NCI-H2196 treated with DMSO at 0.1 percent for 48 hours (cell line): ENCODE data around the gene ERP27.

Experiments used
- DNase-seq: peaks from one replicate; lab custom pipeline; 2025; ENCODE audit not compliant: unreplicated experiment; lab: John Stamatoyannopoulos, UW

The ERP27 gene

GRCh38 chr12:14938301-14938700 lies at the start of gene ERP27:
TSS of gene ERP27 (minus strand) at chr12:14938537. CDS start at chr12:14938508, 29 bp downstream.
- DNase-seq = no peak

DNA sequence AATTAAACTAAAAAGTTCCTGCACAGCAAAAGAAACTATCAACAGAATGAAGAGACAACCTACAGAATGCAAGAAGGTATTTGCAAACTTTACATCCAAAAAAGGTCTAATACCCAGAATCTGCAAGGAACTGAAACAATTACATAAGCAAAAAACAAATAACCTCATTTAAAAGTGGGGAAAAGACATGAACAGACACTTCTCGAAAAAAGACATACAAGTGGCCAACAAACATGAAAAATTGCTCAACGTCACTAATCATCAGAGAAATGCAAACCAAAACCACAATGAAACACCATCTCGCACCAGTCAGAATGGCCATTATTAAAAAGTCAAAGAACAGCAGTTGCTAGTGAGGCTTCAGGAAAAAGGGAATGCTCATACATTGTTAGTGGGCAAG lies 49.7 kb upstream of the ERP27 start:
- no peak for DNase-seq

- no peak for DNase-seq
Measured at GRCh38 chr12:14986449-14986848, 48.1 kb upstream of the ERP27 start.

DNA sequence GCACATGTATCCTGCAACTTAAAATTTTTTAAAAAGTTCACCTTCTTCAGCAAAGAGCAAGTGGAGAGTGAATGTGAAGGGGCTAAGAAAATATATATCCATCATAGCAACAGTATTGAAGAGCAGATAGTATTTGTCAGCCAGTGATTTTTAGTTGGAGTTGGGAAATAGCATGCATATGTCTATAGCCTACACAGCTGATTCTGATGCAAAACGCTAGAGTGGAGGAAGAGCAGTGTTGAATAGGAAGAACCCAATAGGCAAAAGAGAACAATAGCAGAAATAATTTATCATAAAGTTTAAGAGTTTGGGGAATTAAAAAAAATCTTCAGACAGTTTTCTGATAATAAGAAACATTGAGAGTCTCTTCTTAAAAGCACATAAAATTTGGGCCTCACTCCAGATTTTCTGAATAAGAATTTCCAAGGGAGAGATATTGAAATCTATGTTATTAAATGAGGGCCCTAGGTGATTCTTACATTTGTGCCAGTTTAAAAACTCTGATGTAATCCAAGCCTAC lies 46.5 kb upstream of the ERP27 start:
- DNase-seq = no peak

GRCh38 chr12:14984036-14984435 lies 45.7 kb upstream of the ERP27 start:
- no peak for DNase-seq

GRCh38 chr12:14982991-14983390 lies 44.7 kb upstream of the ERP27 start:
- DNase-seq = no peak

GRCh38 chr12:14982562-14982961 lies 44.2 kb upstream of the ERP27 start:
- no peak for DNase-seq

- DNase-seq = no peak
Measured at GRCh38 chr12:14981049-14981448, 42.7 kb upstream of the ERP27 start.

DNA sequence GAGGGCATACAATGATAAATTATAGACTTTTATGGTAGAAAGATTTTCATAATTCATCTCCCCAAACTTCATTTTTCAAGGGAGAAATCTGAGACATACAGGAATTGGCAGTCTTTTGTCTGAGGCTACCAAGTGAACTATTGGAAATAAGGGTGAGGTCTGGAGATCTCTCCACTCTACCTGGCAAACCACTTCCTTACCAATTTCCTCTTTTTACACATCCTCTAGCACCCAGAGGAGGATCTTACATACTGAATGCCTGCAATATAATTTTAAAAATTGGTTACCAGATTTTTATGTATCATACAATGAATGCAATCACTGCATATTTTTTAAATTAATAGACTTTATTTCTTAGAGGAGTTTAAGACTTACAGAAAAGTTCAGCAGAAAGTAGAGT lies 41.1 kb upstream of the ERP27 start:
- DNase-seq = no peak

GRCh38 chr12:14976658-14977057 lies 38.3 kb upstream of the ERP27 start:
- DNase-seq = no peak

DNA sequence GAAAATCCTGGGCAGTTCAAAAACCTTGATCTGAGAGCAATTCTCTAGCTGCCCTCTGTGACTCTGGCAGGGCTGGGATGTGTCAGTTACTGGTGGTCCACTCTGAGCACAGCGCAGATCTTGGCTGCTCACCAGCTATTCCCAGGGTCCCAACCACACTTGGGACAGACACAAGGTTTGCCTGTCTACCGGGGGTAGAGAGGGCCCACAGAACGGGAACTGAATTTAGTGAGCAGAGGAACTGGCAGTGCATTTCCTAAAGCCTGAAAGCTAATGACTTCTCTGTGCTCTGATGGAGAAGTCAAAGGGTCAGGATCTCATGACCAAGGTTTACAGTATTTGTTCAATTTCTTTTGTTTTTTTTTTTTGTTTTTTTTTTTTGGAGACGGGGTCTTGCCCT lies 37.1 kb upstream of the ERP27 start:
- no peak for DNase-seq

DNA sequence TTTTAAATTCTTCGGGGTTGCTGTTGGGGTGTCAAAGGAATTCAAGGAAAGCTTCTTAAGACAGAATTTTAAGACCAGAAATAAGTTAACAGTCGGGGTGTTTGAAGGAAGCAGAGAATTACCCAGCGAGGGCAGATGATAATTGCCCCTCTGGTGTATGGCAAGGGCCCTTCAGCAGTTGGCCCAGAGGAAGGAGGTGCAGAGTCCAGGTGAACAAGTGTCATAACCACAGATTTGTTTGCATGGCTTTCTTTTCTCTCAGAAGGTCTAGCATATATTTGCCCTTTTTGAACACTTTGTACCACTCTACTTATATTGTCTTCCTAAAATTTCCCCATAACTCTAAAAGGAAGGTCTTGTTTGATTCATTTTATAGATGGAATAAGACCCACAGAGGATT lies 36.3 kb upstream of the ERP27 start:
- DNase-seq = no peak

DNA sequence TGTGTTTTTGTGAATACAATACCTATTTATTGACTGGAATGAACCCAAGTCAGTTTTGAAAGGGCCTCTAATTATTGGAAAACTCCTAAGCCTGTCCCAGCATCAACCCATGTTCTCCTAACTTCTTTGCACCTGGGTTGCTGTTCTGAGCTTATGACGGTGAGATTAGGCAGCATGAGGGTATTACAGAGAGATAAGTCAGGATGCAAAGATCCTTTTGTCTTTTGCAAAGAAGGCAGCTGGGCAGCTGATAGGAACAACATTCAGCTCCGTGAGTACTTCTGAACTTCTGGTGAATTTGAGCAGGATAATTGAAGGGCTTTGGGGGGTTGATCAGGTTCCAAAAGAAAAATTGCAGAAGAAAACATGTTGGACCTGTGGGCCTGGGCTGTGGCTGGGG lies 34.5 kb upstream of the ERP27 start, which contains the start of gene PDE6H:
PDE6H (plus strand) TSS at position 227 of the 400 bp plus-strand sequence. CDS start 4,971 bp downstream, outside the sequence.
- no peak for DNase-seq

DNA sequence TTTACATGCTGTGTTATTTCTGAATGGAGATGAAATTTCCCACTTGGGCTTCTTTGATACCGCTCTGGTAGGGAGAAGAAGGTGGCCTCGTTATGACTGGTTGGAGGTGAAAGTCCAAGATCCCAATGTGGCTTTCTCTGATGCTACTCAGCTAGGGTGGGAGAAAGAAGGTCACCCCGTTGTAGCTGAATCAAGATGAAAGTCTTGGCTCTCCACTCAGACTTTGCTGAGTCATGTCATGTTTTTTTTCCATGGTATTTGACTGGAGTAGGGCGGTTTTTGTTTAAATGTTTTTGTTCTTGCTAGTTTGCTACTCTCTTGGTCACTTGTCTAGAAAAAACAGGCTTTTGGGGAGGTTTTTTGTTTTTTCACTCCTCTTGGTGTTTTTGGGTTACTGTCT lies 32.1 kb upstream of the ERP27 start:
- no peak for DNase-seq

DNA sequence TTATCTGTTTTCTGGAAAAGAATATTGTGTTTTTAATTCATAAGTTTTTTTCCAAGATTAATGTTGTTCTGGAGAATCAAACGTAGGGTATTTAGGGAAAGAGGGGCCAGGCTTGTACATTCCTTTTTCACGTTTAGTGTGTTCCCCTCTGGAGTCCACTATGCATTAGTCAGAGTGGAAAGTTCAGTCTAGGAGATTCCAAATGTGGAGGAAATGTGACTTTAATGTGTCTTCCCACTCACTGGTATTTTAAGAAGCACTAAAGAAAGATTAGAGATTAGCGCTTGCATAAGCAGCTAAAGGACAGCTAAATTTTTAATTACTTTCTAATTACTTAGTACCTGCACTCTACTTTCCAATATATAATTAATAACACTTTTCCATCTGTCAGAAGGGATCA lies 30.1 kb upstream of the ERP27 start:
- DNase-seq = no peak

GRCh38 chr12:14965221-14965620 lies 26.9 kb upstream of the ERP27 start:
- DNase-seq = no peak

- no peak for DNase-seq
Measured at GRCh38 chr12:14964406-14964805, 26.1 kb upstream of the ERP27 start.

- DNase-seq = no peak
Measured at GRCh38 chr12:14963520-14963919, 25.2 kb upstream of the ERP27 start.

GRCh38 chr12:14962797-14963196 lies 24.5 kb upstream of the ERP27 start:
- DNase-seq = no peak

- DNase-seq = no peak
Measured at GRCh38 chr12:14962153-14962539, 23.8 kb upstream of the ERP27 start.

- no peak for DNase-seq
Measured at GRCh38 chr12:14961466-14962152, 23.3 kb upstream of the ERP27 start, which contains the start of gene ARHGDIB. TSS of gene ARHGDIB (minus strand) at chr12:14961601. CDS start at chr12:14950712, 10,889 bp downstream.

DNA sequence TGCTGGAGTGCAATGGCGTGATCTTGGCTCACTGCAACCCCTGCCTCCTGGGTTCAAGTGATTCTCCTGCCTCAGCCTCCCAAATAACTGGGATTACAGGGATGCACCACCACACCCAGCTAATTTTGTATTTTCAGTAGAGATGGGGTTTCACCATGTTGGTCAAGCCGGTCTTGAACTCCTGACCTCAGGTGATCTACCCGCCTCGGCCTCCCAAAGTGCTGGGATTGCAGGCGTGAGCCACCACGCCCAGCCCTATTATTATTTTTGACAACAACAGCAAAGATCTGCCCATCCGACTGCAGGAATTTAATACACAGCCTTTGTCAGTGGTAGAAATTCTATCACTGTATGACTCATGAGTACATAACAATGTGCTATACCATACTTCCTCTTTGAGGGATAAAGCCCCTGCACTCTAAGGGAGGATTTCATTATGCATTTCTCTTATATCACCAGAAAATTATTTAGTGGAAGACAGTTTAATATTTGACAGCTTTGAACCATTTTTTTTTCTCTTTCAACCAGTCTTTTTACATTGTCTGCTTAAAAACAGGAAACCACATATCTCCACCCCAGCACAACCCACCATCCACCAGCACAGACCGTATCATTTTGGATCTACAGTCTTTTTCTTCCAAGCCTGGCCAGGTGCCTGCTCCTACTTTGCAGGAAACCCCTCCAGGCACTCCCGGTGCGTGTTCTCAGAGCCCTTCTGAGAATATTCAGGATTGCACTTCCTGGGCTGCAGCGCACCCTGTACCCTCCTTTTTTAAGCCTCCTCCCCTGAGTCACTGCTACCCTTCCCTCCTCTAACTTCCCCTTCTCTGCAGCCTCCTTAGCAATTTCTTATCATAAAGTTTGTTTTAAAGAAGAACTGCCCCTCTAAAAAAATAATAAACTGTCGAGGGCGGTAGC lies 22.5 kb upstream of the ERP27 start:
- no peak for DNase-seq
